SHP77 treated with DMSO at 0.1 percent for 48 hours (cell line): ENCODE measurements around the gene CELA2B.
"Not testable (repeated sequence)": the region's sequence is repeated elsewhere in the genome, so short reads cannot be mapped to it uniquely, and the experiment has no call there.

Experiments
- DNase-seq: peaks from one replicate; lab custom pipeline; 2025; lab: John Stamatoyannopoulos, UW

The CELA2B gene

GRCh38 chr1:15445390-15446122 lies 30.3 kb upstream of the CELA2B start:
- no peak for DNase-seq

GRCh38 chr1:15446212-15446611 lies 29.7 kb upstream of the CELA2B start:
- DNase-seq, result no peak

DNA sequence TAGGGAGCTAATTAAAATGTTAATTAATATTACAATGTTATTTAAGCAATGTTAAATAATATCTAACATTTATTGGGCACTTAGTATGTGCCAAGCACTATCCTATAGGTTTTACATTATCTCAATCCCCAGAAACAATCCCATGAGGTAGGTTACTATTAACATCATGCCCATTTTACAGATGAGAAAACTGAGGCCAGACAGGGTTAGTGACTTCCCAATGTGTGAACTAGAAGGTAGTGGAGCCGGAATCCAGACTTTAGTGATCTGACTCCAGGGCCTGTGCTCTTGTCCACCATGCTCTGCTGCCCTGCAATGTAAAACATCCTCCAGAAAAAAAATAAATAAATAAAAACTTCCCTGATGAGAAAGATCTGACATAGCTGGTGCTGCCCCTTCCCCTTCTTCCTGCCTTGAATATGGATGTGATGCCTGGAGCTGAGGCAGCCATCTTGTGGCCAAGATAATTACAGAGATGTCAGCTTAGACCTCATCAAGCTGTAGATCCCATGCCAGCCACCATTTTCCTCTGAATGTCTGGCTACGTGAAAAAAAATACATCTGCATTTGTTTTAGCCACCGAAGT lies 26.9 kb upstream of the CELA2B start:
- DNase-seq, result no peak

DNA sequence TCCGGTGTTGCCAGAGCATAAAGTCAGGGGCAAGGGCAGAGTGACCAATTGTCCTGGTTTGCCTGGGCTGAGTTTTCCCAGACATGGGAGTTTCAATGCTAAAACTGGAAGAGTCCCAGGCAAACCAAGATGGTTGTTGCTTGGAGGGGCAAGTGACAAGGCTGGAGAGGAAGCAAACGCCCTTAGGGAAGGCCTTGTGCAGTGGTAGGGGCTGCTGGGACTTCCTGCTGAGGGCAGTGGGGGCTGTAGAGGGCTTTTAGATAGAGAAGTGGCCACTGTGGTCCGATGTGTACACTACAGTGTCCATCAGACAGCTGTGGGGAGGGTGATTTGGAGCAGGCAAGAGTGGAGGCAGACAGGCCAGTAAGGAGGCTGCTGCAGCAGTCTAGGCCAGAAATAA lies 26.3 kb upstream of the CELA2B start:
- DNase-seq, result no peak

DNA sequence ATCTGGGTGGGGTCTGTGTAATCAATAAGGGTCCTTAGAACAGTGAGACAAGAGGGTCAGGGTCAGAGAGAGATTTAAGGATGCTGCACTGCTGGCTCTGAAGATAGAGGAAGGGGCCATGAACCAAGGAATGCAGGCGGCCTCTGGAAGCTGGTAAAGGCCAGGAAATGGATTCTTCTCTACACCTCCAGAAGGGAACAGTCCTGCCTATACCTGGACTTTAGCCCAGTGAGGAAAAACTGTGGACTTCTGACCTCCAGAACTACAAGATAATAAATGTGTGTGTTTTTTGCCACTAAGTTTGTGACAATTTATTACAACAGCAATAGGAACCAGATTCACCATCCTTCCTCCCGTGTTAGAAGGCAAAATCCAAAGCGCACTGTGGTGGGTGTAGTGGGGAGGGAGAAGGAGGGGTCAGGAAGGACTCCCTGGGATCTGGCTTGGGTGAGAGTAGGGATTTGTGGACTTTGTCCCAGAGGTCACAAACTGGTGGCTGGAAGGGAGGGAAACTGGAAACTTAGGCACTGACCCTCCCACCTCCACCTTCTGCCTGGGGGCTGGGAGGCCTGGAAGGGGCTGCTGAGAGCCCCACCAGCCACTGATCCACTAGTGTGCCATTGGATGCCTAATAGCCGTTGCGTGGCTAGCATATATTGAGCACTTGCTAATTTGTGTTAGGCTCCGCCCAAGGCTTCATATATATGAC lies 24.7 kb upstream of the CELA2B start:
- no peak for DNase-seq

GRCh38 chr1:15452216-15452615 lies 23.7 kb upstream of the CELA2B start:
- DNase-seq, result no peak

DNA sequence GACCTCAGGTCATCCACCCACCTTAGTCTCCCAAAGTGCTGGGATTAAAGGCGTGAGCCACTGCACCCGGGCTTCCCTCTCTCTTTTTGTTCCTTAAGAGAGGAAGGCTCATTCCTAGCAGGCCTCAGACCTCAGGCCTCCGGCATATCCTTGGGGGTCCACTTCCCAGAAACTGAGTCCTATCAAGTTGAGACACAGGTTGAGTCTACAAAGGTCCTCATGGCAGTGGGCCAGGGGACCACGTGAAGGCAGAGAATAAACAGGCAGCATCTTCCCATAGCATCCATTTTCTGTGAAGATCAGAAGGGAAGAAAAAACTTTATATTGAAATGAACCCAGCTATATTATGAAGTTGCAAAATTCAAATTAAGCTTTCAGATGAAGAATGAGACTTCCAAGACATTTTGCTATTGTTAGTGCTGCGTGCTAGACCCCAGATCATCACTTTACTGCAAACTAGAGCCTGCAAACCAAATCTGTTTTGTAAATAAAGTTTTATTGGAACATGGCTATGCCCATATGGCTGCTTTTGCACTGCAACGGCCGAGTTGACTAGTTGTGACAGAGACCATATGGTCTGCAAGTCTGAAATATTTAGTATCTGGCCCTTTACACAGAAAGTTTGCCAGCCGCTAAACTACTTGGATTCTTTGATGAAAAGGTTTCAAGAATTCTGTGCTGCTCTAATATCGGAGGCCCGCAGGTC lies 22.9 kb upstream of the CELA2B start:
- DNase-seq, result no peak

- no peak for DNase-seq
Observed at GRCh38 chr1:15453734-15454133, 22.2 kb upstream of the CELA2B start.

- DNase-seq, result no peak
Observed at GRCh38 chr1:15454256-15454655, 21.6 kb upstream of the CELA2B start.

DNA sequence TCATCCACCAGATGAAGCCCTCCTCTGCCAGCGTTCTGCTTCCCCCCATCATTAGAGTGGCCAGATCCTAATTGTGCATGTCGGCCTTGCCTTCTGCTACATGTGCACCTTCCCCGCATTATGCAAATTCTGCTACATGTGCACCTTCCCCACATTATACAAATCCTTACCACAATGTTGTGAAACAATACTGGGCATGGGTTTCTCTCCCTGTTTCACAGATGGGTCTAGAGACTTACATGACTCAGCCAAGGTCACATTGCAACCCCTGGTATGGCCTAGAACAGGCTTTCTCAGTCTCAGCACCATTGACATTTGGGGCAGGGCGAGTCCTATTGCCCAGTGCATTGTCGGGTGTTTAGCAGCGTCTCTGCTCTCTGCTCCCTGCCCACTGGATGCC lies 20.4 kb upstream of the CELA2B start:
- no peak for DNase-seq

DNA sequence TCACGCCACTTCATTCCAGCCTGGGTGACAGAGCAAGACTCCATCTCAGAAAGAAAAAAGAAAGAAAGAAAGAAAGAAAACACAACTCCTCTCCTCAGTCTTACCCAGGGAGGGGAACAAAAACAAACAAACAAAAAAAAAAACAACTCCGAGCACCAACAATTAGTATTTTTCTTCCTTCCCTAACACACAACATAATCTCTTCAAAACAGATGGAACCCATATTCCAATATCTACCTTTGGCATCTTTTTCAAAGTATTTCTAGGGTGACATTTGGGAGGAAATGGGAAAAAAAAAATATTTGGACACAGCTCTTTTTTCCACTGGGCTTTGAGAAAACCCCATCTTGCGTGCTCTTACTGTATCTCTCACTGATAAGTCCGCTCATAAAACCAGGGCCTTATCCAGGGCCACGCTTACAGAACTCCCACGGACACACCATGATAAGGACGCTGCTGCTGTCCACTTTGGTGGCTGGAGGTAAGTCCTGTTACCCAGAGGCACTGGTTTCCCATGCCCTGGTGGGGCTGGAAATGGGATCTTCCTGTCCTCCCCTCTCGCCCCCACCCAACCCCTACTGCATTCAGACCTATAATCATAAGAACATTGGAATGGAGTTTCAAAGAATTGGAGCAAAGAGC lies 19.5 kb upstream of the CELA2B start, which contains the start of gene CELA2A:
Gene CELA2A (plus strand): TSS at position 420 of the 642 bp plus-strand sequence. CDS start 22 bp downstream, at position 442.
- no peak for DNase-seq

DNA sequence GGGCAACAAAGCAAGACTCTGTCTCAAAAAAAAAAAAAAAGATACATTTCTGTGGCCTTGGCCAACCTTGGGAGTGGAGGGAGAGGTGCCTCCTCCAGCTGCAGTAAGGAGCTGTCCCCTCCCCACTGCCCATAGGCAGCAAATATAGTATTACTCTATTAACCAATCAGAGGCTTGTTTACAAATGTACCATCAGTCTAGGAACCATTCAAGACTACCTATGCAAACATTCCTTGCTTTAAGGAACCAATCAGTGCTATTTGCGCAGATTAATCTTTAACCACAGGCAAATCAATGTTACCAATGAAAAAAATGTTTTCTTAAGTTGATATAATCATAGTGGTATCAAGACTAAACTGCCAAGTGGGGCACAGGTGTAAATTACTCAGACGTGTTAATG lies 18.3 kb upstream of the CELA2B start:
- DNase-seq, result no peak

GRCh38 chr1:15458388-15458787 lies 17.5 kb upstream of the CELA2B start:
- DNase-seq, result not testable (repeated sequence)

GRCh38 chr1:15459771-15460707 lies 15.9 kb upstream of the CELA2B start:
- no peak for DNase-seq

DNA sequence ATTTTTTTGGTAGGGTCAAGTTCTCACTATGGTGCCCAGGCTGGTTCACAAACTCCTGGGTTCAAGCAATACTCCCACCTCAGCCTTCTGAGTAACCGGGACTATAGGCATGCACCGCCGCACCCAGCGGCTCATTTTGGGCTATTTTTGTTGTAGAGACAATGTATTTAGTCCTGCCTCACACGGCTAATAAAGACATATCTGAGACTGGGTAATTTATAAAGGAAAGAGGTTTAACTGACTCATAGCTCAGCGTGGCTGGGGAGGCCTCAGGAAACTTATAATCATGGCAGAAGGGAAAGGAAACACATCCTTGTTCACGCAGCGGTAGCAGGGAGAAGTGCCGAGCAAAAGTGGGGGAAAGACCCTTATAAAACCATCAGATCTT lies 15.2 kb upstream of the CELA2B start:
- no peak for DNase-seq

DNA sequence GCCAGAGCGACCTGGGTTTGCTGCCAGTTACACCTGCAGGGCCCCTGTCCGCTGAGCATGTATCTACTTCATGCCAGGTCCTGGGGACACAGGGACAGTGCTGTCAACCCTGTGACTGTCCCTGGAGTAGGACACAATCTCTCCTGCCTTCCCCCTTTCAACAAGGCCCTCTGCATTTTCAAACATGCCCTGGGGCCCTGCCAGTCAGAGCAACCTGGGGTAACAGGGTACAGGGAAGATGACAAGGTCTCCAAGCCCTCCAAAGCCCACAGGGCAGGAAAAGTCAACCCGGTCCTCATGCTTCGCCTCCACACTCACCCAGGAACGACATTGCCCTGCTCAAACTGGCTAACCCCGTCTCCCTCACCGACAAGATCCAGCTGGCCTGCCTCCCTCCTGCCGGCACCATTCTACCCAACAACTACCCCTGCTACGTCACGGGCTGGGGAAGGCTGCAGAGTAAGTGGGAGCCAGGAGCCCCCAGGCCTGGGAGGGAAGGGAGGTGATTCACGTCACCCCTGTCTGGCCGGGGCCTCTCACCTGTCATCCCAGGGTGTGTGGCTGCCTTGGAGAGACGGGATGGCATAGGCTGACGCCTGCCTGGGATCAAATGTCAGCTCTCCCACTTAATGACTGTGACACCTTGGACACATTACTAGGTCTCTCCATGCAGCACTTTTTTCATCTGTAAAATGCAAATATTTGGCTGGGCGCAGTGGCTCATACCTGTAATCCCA lies 12.7 kb upstream of the CELA2B start:
- not testable (repeated sequence) for DNase-seq

DNA sequence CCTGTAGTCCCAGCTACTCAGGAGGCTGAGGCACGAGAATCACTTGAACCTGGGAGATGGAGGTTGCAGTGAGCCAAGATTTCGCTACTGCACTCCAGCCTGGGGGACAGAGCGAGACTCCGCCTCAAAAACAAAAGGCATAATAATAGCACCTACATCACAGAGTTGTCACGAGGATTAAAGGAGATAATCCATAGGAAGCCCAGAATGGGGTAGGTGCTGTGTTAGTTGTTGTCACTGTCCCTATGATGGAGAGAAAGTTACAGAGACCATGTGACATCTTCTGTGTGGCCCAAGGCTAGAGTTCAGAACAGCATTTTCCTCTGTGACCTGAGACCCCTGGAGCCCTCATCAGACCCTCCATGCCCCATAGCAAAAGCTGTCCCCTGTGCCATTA lies 12.0 kb upstream of the CELA2B start:
- DNase-seq, result not testable (repeated sequence)

DNA sequence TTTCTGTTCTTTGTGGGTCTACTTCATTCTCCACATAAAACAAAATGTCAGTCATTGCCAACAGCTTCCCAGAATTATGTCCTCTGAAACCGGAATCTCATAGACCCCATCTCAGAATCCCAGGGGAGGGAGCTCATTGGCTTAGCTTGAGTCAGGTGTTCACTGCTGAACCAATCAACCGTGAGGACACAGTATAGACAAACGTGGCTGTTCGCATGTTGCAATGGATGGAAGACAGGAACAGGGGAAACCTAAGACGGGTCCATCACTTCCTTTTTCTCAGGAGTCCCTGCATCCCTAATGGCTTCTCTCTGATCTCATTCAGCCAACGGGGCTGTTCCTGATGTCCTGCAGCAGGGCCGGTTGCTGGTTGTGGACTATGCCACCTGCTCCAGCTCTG lies 10.2 kb upstream of the CELA2B start:
- no peak for DNase-seq

- not testable (repeated sequence) for DNase-seq
Observed at GRCh38 chr1:15466955-15467625, 8.8 kb upstream of the CELA2B start.

GRCh38 chr1:15468145-15468544 lies 7.8 kb upstream of the CELA2B start:
- DNase-seq, result no peak
